ENCODE data around the gene NUDT16L1.

Gene NUDT16L1

DNA sequence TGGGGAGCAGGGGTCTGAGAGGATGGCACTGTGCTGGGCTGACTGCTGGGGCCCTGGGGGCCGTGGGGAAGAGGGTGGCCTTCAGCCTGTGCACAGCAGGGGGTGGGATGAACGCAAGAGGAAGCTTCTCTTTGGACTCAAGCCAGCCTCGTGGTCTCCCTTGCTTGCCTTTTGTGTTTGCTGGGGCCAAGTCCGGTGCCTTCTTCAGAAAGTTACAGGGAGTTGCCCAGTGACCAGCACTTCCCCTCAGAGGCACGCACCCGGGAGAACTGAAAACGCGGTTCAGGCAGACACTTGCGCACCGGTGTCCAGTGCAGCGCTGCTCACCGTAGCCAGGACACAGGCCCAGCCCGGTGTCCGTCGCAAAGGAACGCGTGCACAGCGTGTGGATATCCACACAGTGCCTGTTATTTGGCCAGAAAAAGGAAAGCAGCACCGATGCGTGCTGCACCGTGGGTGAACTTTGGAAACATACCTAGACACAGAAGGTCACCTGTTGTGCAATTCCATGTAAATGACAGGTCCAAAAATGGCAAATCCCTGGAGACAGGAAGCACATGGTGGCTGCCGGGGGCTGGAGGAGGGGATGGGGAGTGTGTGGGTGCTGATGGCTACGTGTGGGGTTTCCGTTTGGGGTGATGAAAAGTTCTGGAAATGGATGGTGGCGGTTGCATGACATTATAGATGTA lies 29.4 kb upstream of the NUDT16L1 start:
- no peak for DNase-seq (ENCODE audit: low read depth, low spot score)

GRCh38 chr16:4664538-4665418 lies 28.6 kb upstream of the NUDT16L1 start:
- no peak for DNase-seq (ENCODE audit: low read depth, low spot score)

DNA sequence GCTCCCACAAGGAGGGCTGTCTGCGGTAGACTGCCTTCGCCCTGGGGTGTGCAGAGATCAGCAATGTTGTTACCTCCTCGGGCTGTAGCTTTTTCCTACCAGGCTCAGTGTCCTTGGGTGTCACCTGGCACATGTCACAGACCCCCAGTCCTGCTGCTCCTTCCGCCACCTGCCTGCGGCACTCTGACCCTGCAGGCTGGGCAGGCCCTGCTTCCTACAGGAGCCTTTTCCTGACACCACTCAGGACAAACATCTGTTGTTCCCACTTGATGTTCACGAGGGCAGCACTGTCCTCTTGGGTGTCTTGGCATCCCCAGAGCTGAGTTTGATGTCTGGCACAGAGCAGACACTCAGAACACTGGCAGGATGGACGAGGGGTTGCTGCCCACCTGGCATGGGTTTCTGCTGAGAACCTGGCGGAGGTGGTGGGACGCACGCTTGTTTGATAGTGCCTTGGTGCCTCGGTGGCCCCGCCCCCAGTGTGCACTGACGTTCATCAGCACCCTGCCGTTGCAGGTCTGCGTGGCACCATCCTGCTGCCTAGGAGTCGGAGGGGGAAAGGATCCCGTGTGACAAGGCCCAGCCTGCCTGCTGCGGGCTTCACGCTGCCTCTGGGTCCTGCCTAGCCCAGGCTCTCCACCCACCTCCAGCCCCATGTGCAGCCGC lies 26.7 kb upstream of the NUDT16L1 start:
- DNase-seq (ENCODE audit: low read depth, low spot score): no peak

GRCh38 chr16:4667203-4667963 lies 26.0 kb upstream of the NUDT16L1 start:
- DNase-seq (ENCODE audit: low read depth, low spot score): no peak

GRCh38 chr16:4668313-4668960 lies 24.9 kb upstream of the NUDT16L1 start:
- no peak for DNase-seq (ENCODE audit: low read depth, low spot score)

GRCh38 chr16:4673387-4674046 lies 19.8 kb upstream of the NUDT16L1 start:
- DNase-seq (ENCODE audit: low read depth, low spot score): no peak

DNA sequence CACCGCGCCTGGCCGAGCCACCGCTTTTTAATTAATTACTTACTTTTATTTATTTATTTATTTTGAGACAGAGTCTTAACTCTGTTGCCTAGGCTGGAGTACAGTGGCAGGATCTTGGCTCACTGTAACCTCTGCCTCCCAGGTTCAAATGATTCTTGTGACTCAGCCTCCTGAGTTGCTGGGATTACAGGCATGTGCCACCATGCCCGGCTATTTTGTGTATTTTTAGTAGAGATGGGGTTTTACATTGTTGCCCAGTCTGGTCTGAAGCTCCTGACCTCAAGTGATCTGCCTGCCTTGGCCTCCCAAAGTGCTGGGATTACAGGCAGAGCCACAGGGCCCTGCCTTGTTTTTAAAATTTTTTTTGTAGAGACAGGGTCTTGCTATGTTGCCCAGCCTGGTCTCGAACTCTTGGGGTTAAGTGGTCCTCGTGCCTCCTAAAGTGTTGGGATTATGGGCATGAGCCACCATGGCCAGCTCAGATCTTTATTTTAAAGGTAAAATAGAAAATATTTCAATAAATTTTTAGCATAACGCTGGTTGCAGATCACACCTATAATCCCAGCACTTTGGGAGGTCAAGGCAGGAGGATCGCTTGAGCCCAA lies 18.3 kb upstream of the NUDT16L1 start:
- no peak for DNase-seq (ENCODE audit: low read depth, low spot score)

GRCh38 chr16:4675864-4676786 lies 17.2 kb upstream of the NUDT16L1 start:
- DNase-seq (ENCODE audit: low read depth, low spot score): no peak

DNA sequence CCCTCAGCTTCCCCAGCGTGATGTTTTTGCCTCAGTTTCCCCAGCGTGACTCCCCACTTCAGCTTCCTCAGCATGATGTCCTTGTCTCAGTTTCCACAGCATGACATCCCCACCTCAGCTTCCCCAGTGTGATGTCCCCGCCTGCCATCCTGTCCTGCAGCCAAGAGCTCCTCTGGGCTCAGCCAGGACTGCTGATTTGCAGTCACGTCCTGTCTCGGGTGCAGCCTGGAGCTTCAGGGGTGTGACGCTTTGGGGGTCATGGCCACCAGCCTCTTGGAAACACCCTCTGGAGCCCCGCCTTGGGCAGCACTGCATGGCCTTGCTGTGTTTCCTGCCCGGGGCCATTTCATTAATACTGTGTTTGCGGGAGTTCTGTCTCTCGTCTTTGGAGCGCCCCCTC lies 16.5 kb upstream of the NUDT16L1 start:
- DNase-seq (ENCODE audit: low read depth, low spot score): no peak

DNA sequence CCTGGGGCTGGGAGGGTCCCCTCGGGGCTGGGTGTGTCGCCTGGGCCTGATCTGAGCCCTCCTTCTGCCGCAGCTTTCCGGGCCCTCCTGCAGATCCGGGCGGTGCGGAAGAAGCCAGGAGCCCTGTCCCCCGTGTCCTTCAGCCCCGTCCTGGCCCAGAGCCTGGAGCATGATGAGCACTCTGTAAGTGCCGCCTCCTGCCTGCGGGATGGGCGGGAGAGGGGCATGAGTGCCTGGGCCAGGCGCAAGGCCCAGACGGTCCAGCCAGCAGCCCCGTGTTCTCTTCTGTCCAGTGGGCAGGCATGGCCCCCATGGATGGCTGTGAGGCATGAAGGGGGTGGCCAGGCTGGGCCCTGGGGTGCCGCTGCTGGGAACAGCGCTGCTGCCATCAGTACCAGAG lies 16.0 kb upstream of the NUDT16L1 start:
- DNase-seq (ENCODE audit: low read depth, low spot score): no peak

GRCh38 chr16:4677994-4678393 lies 15.4 kb upstream of the NUDT16L1 start:
- DNase-seq (ENCODE audit: low read depth, low spot score): no peak

- no peak for DNase-seq (ENCODE audit: low read depth, low spot score)
Observed at GRCh38 chr16:4678596-4678995, 14.8 kb upstream of the NUDT16L1 start.

GRCh38 chr16:4679156-4679849 lies 14.1 kb upstream of the NUDT16L1 start:
- DNase-seq (ENCODE audit: low read depth, low spot score): no peak

- no peak for DNase-seq (ENCODE audit: low read depth, low spot score)
Observed at GRCh38 chr16:4679850-4680636, 13.3 kb upstream of the NUDT16L1 start.

GRCh38 chr16:4680673-4681470 lies 12.5 kb upstream of the NUDT16L1 start:
- DNase-seq (ENCODE audit: low read depth, low spot score): no peak

GRCh38 chr16:4681471-4682083 lies 11.8 kb upstream of the NUDT16L1 start:
- DNase-seq (ENCODE audit: low read depth, low spot score): no peak
